GM12872 (cell line): Measurements from ENCODE around the gene ZBTB17.

ENCODE experiments used
- CTCF ChIP-seq: IDR thresholded peaks from 3 replicates; pipeline ENCODE4 v1.5.1; 2011; ENCODE audit warnings: low read depth, mild to moderate bottlenecking, low read length, moderate library complexity; ENCODE audit not compliant: insufficient read depth

Gene ZBTB17

GRCh38 chr1:16009030-16009460 is 33.1 kb upstream of the ZBTB17 start:
- peak; percentile 97 for TF ChIP-seq CTCF

GRCh38 chr1:16007671-16008341 is 31.9 kb upstream of the ZBTB17 start:
- no peak for TF ChIP-seq CTCF

GRCh38 chr1:16006552-16007485 is 30.9 kb upstream of the ZBTB17 start:
- 0 out of 3 replicates have a peak, but pooled peaks have one; percentile 21 for TF ChIP-seq CTCF

GRCh38 chr1:16006010-16006409 is 30.1 kb upstream of the ZBTB17 start:
- no peak for TF ChIP-seq CTCF

- TF ChIP-seq CTCF = no peak
Observed at GRCh38 chr1:16005597-16005996, 29.7 kb upstream of the ZBTB17 start.

GRCh38 chr1:15998929-15999328 is 23.0 kb upstream of the ZBTB17 start:
- no peak for TF ChIP-seq CTCF

GRCh38 chr1:15997637-15998280 is 21.9 kb upstream of the ZBTB17 start:
- TF ChIP-seq CTCF = no peak
